Endometrial microvascular endothelial cells (primary cell): ENCODE measurements around the gene RAB40C. TPM values are rescaled to one million over a fixed set of nuclear protein-coding genes. Genes with fewer than 3 reads are reported as not detected.
"Not testable (repeated sequence)": the region's sequence is repeated elsewhere in the genome, so short reads cannot be mapped to it uniquely, and the experiment has no call there.

Experiments
- in situ Hi-C: cut with HindIII; loops from 2 replicates; pipeline ENCODE4 v1.10.0; 2017; ENCODE audit warnings: low sequenced_read_pairs, low pct_unique_long_range_greater_than_20kb; ENCODE audit errors: inconsistent ontology term
- total RNA-seq: library from RNA; depleted of rRNA; stranded (reverse); fragments of >200 nt; gene quantifications from one replicate; pipeline ENCODE4 v1.2.3, GENCODE V29; 2015; ENCODE audit errors: inconsistent ontology term

The RAB40C gene
- total RNA-seq, 1 donor from 2014 or later = 9.9 TPM

DNA sequence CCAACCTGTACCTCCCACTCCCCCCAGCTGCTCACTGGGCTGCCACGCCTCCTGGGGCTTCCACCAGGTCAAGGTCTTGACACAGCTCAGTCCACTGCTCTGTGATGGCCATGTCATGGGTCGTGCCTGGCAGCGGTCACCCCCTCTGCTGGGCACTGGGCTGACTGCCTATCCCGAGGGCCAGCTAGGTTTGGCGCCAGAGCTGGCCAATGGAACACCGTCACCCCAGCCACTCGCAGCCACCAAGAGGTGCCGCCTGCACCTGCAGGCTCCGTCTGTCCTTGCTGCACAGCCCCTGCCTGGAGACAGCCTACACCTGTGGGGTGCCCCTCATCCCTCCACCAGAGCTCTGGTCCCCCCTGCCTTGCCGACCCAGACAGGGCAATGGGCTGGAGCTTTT is 4.5 kb upstream of the RAB40C start:
- in situ Hi-C loops = no loop called here

DNA sequence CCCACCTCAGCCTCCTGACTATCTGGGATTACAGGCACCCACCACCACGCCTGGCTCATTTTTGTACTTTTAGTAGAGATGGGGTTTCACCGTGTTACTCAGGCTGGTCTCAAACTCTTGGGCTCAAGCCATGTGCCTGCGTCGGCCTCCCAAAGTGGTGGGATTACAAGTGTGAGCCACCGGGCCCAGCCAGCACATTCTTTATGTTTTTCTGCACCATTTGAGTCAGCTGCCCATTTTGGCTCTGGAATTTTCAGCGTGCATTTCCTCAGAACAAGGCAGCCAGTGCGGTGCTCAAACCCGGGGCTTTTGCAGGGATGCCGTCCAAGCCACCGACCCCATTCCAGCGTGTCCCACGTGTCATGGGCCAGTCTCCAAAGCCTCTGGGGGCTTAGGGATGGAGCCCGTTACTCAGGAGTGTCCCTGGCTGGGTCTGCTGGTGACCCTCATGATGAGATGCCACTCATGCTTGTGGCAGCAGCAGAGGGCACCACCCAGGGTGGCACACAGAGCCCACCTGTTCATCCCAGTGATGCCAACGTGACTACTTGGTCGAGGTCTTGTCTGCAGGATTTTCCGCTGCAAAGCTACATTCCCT is 3.7 kb upstream of the RAB40C start:
- in situ Hi-C loops = no loop called here

DNA sequence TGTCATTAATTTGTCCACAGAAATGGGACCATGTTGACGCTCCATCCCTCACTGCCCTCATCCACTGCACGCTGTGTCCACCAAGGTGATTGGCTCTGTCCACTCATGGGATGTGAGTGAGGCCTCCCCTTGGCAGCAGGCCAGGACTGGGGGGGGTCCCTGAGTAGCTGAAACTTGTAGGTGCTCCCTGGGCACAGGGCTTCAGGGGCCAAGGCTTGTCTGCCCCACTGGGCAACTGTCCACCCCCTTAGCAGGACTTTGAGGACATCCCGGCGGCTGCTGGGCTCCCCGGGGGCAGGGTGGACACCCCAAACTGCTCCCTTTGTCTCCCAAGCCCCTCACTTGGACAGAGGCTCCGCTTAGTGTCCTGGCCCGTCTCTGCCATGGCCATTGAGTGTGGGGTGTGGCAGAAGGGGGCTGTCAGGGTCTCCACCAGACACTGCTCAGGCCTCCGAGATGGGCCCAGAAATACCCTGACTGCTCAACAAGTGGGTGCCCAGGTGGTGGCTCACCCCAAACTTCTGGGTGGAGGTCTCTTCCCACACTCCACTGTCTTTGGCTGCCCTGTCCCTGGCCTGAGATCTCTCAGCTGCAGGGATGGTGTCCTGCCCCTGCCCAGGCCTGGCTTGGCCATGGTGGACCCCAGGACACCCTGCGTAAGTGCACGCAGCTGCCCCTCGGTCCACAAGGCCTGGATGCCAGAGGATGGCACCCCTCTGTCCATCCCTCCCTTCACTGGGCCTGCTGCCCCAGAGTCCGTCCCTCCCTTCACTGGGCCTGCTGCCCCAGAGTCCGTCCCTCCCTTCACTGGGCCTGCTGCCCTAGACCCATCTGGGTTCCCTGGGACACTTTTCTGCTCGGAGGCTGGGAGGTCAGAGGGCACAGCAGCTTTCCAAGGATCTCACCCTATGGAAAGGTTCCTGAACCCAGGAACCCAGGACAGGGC is 2.9 kb upstream of the RAB40C start:
- in situ Hi-C loops = no loop called here

DNA sequence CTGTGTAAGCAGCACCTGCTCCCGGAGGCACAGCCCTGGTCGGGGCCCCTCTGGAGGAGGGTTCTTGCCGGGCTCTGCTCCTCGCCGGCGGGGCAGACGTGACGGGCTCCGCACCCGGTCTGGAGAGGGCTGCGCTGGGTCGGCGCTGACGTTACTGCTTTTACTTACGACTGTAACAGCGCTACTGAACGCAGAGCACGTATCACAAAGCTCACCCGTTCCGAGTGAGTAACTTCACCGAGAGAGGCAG is 1.3 kb upstream of the RAB40C start:
- in situ Hi-C loops = no loop called here

DNA sequence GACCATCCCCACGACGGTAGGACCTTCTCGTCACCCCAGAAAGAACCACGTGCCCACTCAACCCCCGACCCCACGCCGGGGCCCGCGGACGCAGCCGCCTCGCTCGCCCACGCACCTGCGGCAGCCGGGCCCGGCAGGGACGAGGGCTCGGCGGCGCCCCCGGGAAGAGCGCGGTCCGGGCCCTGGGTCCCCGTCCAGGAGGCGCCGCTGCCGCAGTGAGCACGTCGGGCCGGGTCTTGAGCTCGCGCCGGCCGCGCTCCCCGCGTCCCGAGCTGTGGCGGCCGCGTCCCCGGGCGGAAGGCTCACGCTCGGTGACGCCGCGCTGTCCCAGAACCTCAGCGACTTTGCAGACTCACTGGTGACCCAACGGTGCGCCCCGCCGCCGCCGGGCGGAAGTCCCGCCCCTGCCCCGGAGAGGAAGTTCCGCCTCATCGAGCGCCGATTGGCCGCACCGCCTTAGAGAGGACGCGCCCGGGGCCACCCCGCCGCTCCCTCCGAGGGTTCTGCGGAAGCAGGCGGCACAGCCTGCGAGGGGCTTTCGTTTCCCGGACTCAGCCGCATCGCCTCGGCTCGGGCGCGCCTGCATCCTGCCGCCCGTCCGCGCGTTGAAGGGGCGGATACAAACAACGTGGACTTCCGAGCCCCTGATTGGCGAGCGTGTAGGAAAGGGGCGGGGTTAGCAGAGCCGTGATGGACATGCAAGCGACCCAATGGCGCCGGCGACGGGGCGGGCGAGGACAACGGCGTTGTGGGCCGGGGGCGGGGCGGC is 793 bp upstream of the RAB40C start:
- in situ Hi-C loops = no loop called here

DNA sequence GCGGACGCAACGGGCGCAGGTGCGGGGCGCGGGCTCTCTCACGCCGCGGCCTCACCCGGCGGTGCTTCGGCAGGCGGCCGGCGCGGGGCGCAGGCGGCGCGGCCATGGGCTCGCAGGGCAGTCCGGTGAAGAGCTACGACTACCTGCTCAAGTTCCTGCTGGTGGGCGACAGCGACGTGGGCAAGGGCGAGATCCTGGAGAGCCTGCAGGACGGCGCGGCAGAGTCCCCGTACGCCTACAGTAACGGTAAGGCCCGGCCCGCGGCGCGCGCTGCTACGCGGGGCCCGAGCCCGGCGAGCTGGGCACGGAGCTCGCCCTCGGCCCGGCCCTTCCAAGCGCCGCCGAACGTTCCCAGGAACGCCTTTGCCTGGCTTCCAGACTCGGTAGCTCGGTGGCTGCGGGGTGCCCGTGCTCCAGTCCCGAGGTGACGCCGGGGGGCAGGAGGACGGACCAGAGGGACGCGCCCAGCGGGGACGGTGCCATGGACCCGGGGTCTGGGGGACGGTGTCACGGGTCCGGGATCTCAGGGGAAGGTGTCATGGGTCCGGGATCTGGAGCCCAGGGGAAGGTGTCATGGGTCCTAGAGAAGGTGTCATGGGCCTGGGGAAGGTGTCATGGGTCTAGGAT is 435 bp downstream of the RAB40C start:
- in situ Hi-C loops = no loop called here

DNA sequence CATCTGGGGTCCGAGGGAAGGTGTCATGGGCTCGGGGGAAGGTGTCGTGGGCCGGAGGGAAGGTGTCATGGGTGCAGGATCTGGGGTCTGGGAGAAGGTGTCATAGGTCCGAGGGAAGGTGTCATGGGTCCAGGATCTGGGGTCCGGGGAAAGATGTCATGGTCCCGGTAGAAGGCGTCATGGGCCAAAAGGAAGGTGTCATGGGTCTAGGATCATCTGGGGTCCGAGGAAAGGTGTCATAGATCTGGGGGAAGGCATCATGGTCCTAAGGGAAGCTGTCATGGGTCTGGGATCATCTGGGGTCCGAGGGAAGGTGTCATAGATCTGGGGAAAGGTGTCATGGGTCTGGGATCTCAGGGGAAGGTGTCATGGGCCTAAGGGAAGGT is 942 bp downstream of the RAB40C start:
- in situ Hi-C loops = no loop called here

DNA sequence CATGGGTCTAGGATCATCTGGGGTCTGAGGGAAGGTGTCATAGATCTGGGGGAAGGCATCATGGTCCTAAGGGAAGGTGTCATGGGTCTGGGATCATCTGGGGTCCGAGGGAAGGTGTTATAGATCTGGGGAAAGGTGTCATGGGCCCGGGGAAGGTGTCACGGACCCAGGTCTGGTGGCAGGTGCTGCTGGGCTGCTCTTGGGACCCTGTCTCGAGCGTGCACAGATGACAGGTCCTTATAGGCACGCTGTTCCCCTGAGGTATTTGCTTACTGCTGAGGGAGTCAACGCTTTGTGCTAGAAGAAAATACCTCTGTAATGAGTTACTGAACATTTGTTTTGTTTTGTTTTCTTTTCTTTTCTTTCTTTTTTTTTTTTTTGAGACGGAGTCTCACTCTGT is 1.4 kb downstream of the RAB40C start:
- in situ Hi-C loops = no loop called here

DNA sequence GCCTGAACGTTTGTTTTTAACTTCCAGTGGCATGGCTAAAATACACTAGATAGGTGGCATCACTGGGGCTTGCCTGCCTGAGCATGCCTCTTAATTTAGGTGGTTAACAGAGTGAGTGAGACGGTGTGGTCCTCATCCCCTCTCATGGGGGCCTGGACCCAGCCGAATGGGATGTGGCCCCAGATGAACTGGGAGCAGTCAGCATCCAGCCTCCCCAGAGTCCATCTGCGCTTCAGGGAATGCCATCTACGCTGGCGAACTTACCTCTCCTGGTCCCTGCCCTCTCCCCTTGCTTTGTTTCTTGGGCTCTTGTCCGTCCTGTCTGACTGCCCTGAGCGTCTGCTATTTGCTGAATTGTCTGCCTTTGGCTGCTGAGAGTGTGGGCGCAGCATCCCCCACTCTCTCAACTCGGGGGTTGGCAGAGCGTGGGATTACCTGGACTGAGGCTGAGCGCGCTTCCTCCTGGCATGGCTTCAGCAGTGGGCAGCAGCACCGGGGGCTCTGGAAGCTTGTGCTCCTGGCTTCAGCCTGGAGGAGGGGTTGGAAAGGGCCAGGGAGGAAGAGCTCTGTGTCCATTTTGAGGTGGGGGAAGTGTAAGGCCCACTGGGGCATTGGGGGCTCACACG is 2.1 kb downstream of the RAB40C start:
- in situ Hi-C loops = no loop called here

DNA sequence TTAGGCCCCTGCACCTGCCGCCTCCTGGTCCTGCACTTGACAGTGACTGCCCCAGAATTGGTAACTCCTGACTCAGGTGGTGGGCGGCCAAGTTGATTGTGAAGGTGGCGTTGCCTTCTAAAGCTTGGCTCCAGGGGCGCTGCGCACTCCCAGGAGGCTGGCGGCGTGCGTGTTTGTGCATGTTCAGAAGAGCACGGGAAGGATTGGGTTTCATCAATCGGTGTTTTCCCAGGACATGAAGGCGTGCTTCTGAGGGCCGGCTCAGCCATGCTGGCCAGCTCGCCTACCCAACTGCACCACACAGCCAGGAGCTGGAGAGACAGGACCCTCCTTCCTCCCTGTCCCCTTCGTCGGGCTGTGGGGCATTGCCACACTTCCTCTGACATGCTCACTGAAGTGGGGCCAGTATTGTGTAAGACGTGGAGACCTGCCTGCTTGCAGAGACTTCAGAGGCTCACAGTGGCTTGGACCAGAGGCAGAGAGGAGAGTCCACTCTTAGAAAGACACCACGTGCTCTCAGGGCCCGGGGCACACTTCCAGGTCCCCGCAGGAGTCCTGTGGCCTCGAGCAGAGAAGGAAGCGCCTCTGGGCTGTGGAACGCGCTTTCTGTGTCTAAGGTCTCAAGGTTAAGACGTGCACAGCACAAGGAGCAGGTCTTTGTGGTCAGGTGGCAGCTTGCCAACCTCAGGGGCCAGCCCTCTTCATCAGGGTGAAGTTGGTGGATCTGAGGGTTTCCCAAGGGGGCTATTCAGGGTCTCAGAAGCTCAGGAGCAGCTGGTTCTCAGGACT is 2.8 kb downstream of the RAB40C start:
- in situ Hi-C loops = no loop called here

DNA sequence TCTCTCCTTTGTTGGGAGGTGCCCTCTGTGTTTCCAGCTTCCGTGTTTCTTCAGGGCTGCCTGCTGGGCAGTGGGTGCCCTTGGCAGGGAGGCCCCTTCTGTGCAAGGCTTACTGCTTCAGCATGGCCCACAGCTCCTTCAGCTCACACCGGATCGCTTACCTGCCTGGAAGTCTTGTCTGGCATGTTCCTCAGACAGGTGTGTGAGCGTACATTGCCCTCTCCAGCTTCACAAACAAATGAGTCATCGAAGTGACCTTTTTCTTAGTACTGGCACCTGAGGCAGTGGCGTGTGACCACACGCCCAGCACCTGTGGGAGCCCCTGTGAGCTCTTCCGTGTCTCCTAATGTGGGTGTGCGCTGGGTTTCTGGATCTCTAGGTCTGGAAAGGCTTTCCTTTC is 3.5 kb downstream of the RAB40C start:
- in situ Hi-C loops = no loop called here

DNA sequence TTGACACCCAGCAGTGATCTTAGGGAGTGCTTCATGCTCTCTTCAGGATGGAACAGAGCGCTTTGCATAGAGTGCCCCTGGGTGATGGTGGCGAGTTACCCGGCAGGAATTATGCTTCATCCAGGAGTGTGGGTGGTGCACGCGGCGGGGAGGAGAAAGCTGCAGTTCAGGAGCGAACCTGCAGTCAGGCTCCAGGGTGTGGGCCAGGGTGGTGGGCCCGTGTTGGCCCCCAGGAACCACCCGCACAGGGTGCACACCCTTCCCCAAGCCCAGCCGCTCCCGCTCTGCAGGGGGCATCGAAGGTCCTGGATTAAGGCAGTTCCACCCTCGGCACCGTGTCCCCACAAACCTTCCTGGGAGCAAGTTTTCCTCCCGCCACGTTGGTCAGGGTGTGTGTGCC is 3.9 kb downstream of the RAB40C start:
- in situ Hi-C loops = no loop called here

DNA sequence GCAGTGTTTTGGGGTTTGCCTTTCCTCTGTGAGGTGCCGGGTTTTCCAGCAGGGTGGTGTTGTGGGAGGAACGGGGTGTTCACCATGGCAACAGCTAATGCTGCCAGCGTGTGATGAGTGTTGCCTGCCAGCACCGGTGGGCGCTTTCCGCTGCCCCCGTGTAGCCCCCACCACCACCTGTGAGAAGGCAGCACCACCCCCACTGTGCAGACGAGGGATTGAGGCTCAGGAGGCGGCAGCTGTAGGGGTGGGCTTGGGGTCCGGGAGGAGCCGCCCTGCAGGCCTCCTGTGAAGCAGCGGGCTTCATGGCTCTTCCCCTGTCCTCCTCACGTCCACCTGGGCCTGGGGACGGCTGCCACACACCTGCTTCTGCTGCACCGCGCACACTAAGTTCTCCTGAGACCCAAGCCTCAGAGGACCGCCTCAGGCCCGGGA is 5.2 kb downstream of the RAB40C start:
- in situ Hi-C loops = no loop called here

DNA sequence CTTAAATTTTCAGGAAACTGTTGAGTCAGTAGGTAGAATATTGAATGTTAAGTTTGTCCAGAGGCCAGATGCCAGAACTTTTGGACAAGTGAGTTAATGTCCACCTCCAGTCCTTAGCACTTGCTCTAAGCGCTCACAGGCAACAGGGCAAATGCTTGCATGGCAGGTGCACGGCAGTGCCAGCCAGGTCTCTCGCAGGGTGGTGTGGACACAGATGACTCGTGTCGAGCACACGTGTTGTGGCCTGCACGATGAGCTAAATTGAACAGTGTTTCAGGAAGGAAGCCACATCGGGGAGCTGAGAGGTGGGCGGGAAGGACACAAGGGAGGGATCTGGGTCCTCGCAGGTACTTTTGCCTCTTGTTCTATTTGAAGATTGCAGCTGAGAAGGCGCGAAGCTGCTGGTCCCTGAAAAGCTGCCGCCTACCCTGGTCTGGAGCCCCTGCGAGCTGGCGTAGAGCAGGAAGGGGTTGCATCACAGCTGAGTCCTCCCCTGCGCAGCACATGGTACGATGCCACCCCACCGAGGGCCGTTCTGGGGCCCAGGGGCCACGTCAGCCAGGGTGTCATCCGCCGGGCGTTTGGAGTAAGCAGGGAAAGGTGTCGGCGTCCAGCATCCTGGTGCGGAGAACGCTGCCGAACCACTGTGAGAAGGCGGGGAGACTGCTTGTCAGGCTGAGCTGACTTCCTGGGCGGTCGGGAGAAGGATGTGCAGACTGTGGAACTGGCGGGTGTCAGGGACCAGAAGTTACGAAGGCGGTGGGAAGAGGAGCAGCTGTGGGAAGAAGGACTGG is 6.3 kb downstream of the RAB40C start:
- in situ Hi-C loops = no loop called here

DNA sequence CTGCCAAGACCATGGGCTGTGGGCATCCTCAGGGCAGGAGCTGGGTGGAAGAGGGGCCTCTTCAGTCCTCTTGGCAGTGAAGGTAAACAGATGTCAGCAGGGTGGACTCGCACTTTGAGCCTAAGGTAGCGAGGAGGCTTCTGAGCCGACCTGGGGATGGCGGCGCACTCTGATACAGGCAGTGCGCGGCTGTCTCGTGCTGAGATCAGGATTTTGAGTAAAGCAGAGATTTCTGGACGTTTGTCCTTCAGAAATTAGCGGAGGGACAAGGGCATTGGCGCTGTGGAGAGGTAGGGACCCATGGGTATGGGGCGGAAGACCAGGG is 6.8 kb downstream of the RAB40C start:
- in situ Hi-C loops = no loop called here

DNA sequence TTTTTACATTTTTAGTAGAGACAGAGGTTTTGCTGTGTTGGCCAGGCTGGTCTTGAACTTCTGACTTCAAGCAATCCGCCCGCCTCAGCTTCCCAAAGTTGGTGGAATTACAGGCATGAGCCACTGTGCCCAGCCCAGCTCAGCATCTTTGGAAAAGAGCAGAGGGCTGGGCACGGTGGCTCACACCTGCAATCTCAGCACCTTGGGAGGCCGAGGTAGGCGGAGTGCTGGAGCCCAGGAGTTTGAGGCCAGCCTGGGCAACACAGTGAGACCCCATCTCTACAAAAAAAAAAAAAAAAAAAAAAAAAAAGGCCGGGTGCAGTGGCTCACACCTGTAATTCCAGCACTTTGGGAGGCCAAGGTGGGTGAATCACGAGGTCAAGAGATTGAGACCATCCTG is 7.8 kb downstream of the RAB40C start:
- in situ Hi-C loops = not testable (repeated sequence)

DNA sequence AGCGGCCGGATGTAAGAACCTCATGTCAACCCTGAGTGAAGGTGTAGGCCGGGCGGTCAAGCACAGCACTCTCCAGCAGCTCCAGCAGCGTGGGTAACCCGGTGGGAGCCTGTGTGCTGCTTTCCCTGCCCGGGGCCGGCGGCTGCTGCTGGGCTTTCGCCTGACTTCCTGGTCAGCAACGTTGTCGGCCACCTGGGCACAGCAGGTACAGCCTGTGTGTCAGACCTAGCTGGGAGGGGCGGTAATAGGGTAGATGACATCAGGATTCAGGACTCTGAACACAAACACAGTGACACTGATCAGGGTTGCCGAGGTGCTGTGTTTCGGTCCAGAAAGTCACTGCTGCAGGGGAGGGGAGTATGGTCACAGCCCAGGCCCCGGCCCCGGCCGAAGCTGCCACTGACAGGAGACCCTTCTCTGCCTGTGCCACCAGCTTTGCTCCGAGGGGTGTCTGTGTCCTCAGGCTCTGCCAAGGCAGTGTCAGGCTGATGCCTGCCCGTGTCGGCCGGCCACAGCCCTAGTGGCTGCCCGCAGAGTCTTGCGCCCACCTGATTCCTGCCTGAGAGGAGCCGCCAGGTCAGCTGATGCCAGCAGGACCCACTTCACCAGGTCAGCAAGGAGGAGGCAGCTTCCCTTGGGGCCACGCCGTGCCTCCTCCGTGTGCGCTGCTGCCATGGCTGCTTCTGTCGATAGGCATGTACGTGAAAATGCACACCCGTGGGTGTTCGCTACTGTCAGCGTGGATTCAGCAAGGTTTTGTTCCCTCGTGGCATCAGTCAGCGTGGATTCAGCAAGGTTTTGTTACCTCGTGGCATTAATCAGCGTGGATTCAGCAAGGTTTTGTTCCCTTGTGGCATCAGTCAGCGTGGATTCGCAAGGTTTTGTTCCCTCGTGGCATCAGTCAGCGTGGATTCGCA is 9.2 kb downstream of the RAB40C start:
- in situ Hi-C loops = no loop called here
